Fibroblast of lung (primary cell): ENCODE results near the gene SRRM3. TPM values are rescaled to one million over a fixed set of nuclear protein-coding genes. Genes with fewer than 3 reads are reported as not detected.
A peak's percentile ranks its signal among the peaks of the same experiment; 100 is the strongest.
"Not testable (repeated sequence)": the region's sequence is repeated elsewhere in the genome, so short reads cannot be mapped to it uniquely, and the experiment has no call there.

ENCODE experiments used
- DNase-seq, 2 donors: peaks; one replicate each; pipeline versions ENCODE4 v3.0.0 to v3.0.0-alpha.2; 2010; ENCODE audit warnings: low read depth in 2 of 2
- H2AFZ ChIP-seq: 2 replicates; pipeline ENCODE4 v1.5.1; 2012; ENCODE audit warnings: low read length, control low read depth, inconsistent platforms
- H3K27ac ChIP-seq: 2 replicates; pipeline ENCODE4 v1.5.1; 2011; ENCODE audit warnings: low read length, control low read depth; ENCODE audit not compliant: insufficient read depth
- H3K27me3 ChIP-seq: 2 replicates; pipeline ENCODE4 v1.5.1; 2011; ENCODE audit warnings: mild to moderate bottlenecking, low read length; ENCODE audit not compliant: control insufficient read depth, insufficient read depth
- H3K36me3 ChIP-seq: 2 replicates; pipeline ENCODE4 v1.5.1; 2011; ENCODE audit warnings: low read length; ENCODE audit not compliant: control insufficient read depth, insufficient read depth
- H3K4me1 ChIP-seq: 2 replicates; pipeline ENCODE4 v1.5.1; 2011; ENCODE audit warnings: low read length; ENCODE audit not compliant: control insufficient read depth, insufficient read depth; ENCODE audit errors: extremely low read depth
- H3K4me2 ChIP-seq: 2 replicates; pipeline ENCODE4 v1.5.1; 2011; ENCODE audit warnings: low read length, control low read depth; ENCODE audit not compliant: insufficient read depth; ENCODE audit errors: extremely low read depth
- H3K4me3 ChIP-seq, 4 experiments: fragments of 200-600 bp in 1 of 4; sonication (generic) in 1 of 4; replicated peaks in 1 of 4; 2 replicates each; pipeline ENCODE4 v1.5.1; 2011 to 2016; ENCODE audit warnings: low read length in 4 of 4, low read depth in 3 of 4, mild to moderate bottlenecking in 3 of 4, control low read depth in 2 of 4, inconsistent platforms in 1 of 4, mixed read lengths in 1 of 4; ENCODE audit not compliant: insufficient read depth in 1 of 4; ENCODE audit errors: control extremely low read depth in 1 of 4
- H3K79me2 ChIP-seq: 2 replicates; pipeline ENCODE4 v1.5.1; 2012; ENCODE audit warnings: mild to moderate bottlenecking, low read length, inconsistent platforms; ENCODE audit not compliant: control insufficient read depth, insufficient read depth
- H3K9ac ChIP-seq: 2 replicates; pipeline ENCODE4 v1.5.1; 2011; ENCODE audit warnings: mild to moderate bottlenecking, low read length, control low read depth; ENCODE audit not compliant: insufficient read depth
- H3K9me3 ChIP-seq: 2 replicates; pipeline ENCODE4 v1.5.1; 2012; ENCODE audit warnings: low read depth, low read length; ENCODE audit not compliant: control insufficient read depth, insufficient read depth
- H4K20me1 ChIP-seq: 2 replicates; pipeline ENCODE4 v1.5.1; 2011; ENCODE audit warnings: low read length; ENCODE audit not compliant: control insufficient read depth, insufficient read depth; ENCODE audit errors: extremely low read depth
- EZH2 ChIP-seq: IDR thresholded peaks from 2 replicates; pipeline ENCODE4 v1.5.1; 2012; ENCODE audit warnings: low read length, control low read depth, mild to moderate bottlenecking; ENCODE audit errors: missing control alignments
- polyA plus RNA-seq, 2 donors: library from polyadenylated mRNA; depleted of rRNA in 1 of 2; stranded (reverse) in 1 of 2; unstranded in 1 of 2; fragments of >200 nt; gene quantifications; 2 replicates each; pipeline ENCODE4 v1.2.1, GENCODE V29; 2011 to 2012; ENCODE audit warnings: missing spikeins in 1 of 2
- total RNA-seq: library from RNA; depleted of rRNA; stranded (reverse); fragments of >200 nt; gene quantifications from 2 replicates; pipeline ENCODE4 v1.2.1, GENCODE V29; 2014
- TF ChIP-seq, protein P1 (sequence below), 2 donors: IDR thresholded peaks in 1 of 2; conservative IDR thresholded peaks in 1 of 2; 1 replicate in 1 of 2; 2 replicates in 1 of 2; pipeline ENCODE4 v1.5.1; 2011 to 2012; ENCODE audit warnings: low read length in 2 of 2, control low read depth in 1 of 2, inconsistent platforms in 1 of 2, low read depth in 1 of 2, mild to moderate bottlenecking in 1 of 2

SRRM3 gene
- total and polyA plus RNA-seq, 2 donors (not counting 1 experiment from before 2014, with no cell fraction given): 0.40 to 1.7 TPM

DNA sequence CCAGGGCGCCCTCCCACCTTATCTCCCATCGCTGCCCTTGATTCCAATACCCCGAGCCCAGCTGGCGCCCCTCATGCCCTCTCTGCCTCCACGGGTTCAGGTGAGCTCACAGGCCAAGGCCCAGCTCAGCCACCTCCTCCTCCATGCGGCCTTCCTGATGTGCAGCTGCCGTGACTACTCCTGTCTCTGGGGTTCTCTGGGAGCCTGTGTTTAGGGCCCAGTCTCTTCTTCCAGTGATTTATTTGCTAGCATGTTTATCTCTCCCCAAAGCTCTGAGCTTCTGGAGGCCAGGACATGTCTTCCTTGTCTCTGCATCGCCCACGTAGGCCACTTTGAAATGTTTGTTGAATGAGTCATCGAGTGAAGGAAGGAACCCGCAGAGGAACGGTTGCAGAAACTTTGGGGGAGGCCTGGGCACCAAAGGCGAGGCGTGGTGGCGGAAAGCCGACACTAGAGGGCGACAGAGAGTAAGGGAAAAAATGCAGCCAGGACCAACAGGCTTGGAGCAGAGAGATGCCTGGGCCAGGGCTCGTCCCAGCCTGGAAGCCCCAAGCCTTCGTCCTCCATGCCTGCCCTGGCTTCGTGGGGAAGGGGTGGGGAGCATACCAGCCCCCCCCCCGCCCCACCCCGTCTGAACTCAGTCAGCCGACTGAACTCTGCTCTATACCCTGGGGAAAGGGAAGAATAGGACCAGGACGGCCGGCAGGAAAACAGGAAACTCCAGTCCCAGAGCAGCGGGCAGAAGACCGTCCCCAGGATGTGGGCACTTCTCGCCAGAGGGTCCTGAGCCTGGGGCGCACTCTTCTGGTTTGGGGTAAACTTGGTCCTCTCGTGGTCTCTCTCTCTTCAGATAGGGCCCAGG is 89.9 kb downstream of the SRRM3 start:
- peak overlapping the region; percentile 45 for H3K9ac ChIP-seq
- peaks cover 22% of the 10 kb centered on the region for H3K4me1 ChIP-seq
- TF ChIP-seq, protein P1, sequence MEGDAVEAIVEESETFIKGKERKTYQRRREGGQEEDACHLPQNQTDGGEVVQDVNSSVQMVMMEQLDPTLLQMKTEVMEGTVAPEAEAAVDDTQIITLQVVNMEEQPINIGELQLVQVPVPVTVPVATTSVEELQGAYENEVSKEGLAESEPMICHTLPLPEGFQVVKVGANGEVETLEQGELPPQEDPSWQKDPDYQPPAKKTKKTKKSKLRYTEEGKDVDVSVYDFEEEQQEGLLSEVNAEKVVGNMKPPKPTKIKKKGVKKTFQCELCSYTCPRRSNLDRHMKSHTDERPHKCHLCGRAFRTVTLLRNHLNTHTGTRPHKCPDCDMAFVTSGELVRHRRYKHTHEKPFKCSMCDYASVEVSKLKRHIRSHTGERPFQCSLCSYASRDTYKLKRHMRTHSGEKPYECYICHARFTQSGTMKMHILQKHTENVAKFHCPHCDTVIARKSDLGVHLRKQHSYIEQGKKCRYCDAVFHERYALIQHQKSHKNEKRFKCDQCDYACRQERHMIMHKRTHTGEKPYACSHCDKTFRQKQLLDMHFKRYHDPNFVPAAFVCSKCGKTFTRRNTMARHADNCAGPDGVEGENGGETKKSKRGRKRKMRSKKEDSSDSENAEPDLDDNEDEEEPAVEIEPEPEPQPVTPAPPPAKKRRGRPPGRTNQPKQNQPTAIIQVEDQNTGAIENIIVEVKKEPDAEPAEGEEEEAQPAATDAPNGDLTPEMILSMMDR (conservative IDR thresholded peaks at IDR 0.05 in 1 of 2, IDR thresholded peaks at IDR 0.05 in 1 of 2; ENCODE audit: low read depth in 1 of 2, low read length in 2 of 2): peak; percentile 93
- no peak for TF ChIP-seq EZH2
- H4K20me1 ChIP-seq: no peaks in the 10 kb centered on the region
- no peaks in the 10 kb centered on the region for H3K27me3 ChIP-seq
- no peaks in the 10 kb centered on the region for H3K36me3 ChIP-seq
- no peaks in the 10 kb centered on the region for H3K9me3 ChIP-seq
- DNase-seq: peak; percentile 94 to 97
- H2AFZ ChIP-seq: peak overlapping the region; percentile 68
- H3K27ac ChIP-seq: peak overlapping the region; percentile 89
- H3K79me2 ChIP-seq: no peaks in the 10 kb centered on the region
- H3K4me3 ChIP-seq: peak overlapping the region in 2 of 4 experiments; percentile 10 to 44
- peak overlapping the region; percentile 68 for H3K4me2 ChIP-seq

DNA sequence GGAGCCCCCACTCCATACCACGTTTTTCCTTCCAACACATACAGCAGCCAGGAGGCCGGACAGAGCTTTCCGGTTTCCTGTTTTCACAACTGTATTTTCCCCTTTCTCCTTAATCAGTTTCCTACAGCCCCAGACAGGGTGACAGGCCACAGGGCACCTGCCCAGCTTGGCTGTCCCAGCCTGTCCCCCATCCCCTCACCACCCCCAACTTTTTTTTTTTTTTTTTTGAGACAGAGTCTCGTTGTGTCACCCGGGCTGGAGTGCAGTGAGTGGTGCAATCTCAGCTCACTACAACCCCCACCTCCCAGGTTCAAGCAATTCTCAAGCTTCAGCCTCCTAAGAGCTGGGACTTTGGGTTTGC is 90.5 kb downstream of the SRRM3 start:
- Histone ChIP-seq H2AFZ (peak overlapping the region; percentile 68), H3K36me3 (no peaks in the 10 kb centered on the region), H3K4me1 (peaks cover 26% of the 10 kb centered on the region), H3K27me3 (no peaks in the 10 kb centered on the region), H3K4me3 (peak overlapping the region in 2 of 4 experiments; percentile 10 to 44), H3K27ac (peak overlapping the region; percentile 89), H4K20me1 (no peaks in the 10 kb centered on the region), H3K79me2 (no peaks in the 10 kb centered on the region), H3K9ac (peak overlapping the region; percentile 45), H3K9me3 (no peaks in the 10 kb centered on the region), H3K4me2 (peak overlapping the region; percentile 42)
- DNase-seq: peak; percentile 16 to 28
- TF ChIP-seq, protein P1 (conservative IDR thresholded peaks at IDR 0.05 in 1 of 2, IDR thresholded peaks at IDR 0.05 in 1 of 2; ENCODE audit: low read depth in 1 of 2, low read length in 2 of 2): no peak
- TF ChIP-seq EZH2: no peak

- H3K79me2 ChIP-seq, DNase-seq, H2AFZ ChIP-seq, H3K4me3 ChIP-seq, H3K27ac ChIP-seq, H3K4me2 ChIP-seq, H3K36me3 ChIP-seq, H3K9ac ChIP-seq, H3K27me3 ChIP-seq, H4K20me1 ChIP-seq, H3K9me3 ChIP-seq: not testable (repeated sequence)
- peaks cover 30% of the 10 kb centered on the region for H3K4me1 ChIP-seq
These were observed 91.2 kb downstream of the SRRM3 start for GRCh38 chr7:76292911-76293310.
